Fibroblast of the aortic adventitia (primary cell): ENCODE results near the gene EFHD2. TPM values are rescaled to one million over a fixed set of nuclear protein-coding genes. Genes with fewer than 3 reads are reported as not detected.
A peak's percentile ranks its signal among the peaks of the same experiment; 100 is the strongest.

Experiments used
- DNase-seq: peaks from one replicate; pipeline ENCODE4 v3.0.0-alpha.2; 2010; ENCODE audit warnings: low read depth
- H3K4me3 ChIP-seq: 2 replicates; pipeline ENCODE4 v1.5.1; 2011; ENCODE audit warnings: low read depth, mild to moderate bottlenecking, control low read depth, low read length, moderate library complexity
- CTCF ChIP-seq: IDR thresholded peaks from 2 replicates; pipeline ENCODE4 v1.5.1; 2011; ENCODE audit warnings: mild to moderate bottlenecking, low read length, control low read depth, inconsistent platforms; ENCODE audit not compliant: insufficient read depth
- total RNA-seq: library from RNA; depleted of rRNA; stranded (reverse); fragments of >200 nt; gene quantifications from 2 replicates; pipeline ENCODE4 v1.2.3, GENCODE V29; 2012; ENCODE audit warnings: low replicate concordance

The EFHD2 gene
- total RNA-seq, 1 donor: 28.1 TPM

GRCh38 chr1:15472587-15472986, 62.9 kb downstream of the EFHD2 start:
- no peak overlapping the region for H3K4me3 ChIP-seq
- DNase-seq: no peak
- TF ChIP-seq CTCF: no peak

DNA sequence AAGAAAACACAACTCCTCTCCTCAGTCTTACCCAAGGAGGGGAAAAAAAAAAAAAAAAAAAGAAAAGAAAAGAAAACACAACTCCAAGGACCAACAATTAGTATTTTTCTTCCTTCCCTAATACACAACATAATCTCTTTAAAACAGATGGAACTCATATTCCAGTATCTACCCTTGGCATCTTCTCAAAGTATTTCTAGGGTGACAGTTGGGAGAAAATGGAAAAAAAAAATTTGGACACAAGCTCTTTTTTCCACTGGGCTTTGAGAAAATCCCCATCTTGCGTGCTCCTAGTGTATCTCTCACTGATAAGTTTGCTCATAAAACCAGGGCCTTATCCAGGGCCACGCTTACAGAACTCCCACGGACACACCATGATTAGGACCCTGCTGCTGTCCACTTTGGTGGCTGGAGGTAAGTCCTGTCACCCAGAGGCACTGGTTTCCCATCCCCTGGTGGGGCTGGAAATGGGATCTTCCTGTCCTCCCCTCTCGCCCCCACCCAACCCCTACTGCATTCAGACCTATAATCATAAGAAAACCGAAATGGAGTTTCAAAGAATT, 66.1 kb downstream of the EFHD2 start, which contains the start of gene CELA2B:
Gene CELA2B (plus strand): TSS at position 353 of the 563 bp plus-strand sequence. CDS start 22 bp downstream, at position 375.
- peak; percentile 53 for DNase-seq
- H3K4me3 ChIP-seq: no peak within 1 kb of the TSS
- no peak for TF ChIP-seq CTCF

DNA sequence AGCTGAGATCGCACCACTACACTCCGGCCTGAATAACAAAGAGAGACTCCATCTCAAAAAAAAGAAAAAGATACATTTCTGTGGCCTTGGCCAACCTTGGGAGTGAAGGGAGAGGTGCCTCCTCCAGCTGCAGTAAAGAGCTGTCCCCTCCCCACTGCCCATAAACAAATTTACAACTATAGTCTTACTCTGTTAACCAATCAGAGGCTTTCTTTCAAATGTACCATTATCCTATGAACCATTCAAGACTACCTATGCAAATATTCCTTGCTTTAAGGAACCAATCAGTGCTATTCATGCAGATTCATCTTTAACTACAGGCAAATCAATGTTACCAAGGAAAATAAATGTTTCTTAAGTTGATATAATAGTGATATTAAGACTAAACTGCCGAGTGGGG, 67.2 kb downstream of the EFHD2 start:
- no peak for TF ChIP-seq CTCF
- no peak for DNase-seq
- H3K4me3 ChIP-seq: no peak overlapping the region

GRCh38 chr1:15477646-15478212, 68.0 kb downstream of the EFHD2 start:
- DNase-seq: no peak
- no peak for TF ChIP-seq CTCF
- H3K4me3 ChIP-seq: no peak overlapping the region

Other genes starting within 250 kb of the EFHD2 start
- 0.63 and 0.74 TPM in 2 replicates for gene FHAD1, start 162.7 kb upstream of the EFHD2 start, total RNA-seq
- gene CTRC, start 28.6 kb downstream of the EFHD2 start, total RNA-seq: not detected in 2 replicates
- not detected in 2 replicates for gene CELA2A, start 46.8 kb downstream of the EFHD2 start, total RNA-seq
- not detected in 2 replicates for gene CELA2B, start 66.2 kb downstream of the EFHD2 start, total RNA-seq
- gene CASP9, start 114.3 kb downstream of the EFHD2 start, total RNA-seq: 5.2 and 7.1 TPM in 2 replicates
- 8.6 and 20.0 TPM in 2 replicates for gene DNAJC16, start 117.0 kb downstream of the EFHD2 start, total RNA-seq
- gene AGMAT, start 175.2 kb downstream of the EFHD2 start, total RNA-seq: 0.16 and 1.4 TPM in 2 replicates
- gene DDI2, start 207.6 kb downstream of the EFHD2 start, total RNA-seq: 14.0 and 26.0 TPM in 2 replicates